Naive thymus-derived CD4-positive, alpha-beta T cell (primary cell): ENCODE data around the gene MED15. TPM values are rescaled to one million over a fixed set of nuclear protein-coding genes. Genes with fewer than 3 reads are reported as not detected.
"Not testable (repeated sequence)": the region's sequence is repeated elsewhere in the genome, so short reads cannot be mapped to it uniquely, and the experiment has no call there.

ENCODE experiments used
- ATAC-seq: fragments of 150-1000 bp; cut with Tn5 transposase; 2 replicates; pipeline ENCODE4 v1.10.0; 2021; ENCODE audit warnings: mild to moderate bottlenecking, moderate library complexity
- CTCF ChIA-PET: fragments of 350-600 bp; sonication (Branson Sonifier 250); formaldehyde crosslinking; loops from one replicate; lab custom pipeline; 2021; ENCODE audit warnings: antibody characterized with exemption; lab: Charles Lee
- POLR2A ChIA-PET: fragments of 350-600 bp; sonication (Branson Sonifier 250); formaldehyde crosslinking; loops from one replicate; lab custom pipeline; 2021; ENCODE audit warnings: antibody characterized with exemption, inconsistent platforms; lab: Charles Lee
- DNase-seq, 9 donors: peaks; one replicate each; pipeline versions ENCODE4 v3.0.0 to v3.0.0-alpha.2; 2020 to 2022; ENCODE audit warnings: mixed read lengths in 1 of 9
- H3K27ac ChIP-seq: one replicate; pipeline ENCODE4 v1.7.0; 2013; ENCODE audit warnings: mild to moderate bottlenecking, low read depth, low read length, moderate library complexity
- H3K27me3 ChIP-seq, 2 donors: one replicate each; pipeline ENCODE4 v1.7.0; 2013; ENCODE audit warnings: low read length in 2 of 2, mild to moderate bottlenecking in 2 of 2, moderate library complexity in 2 of 2; ENCODE audit not compliant: control insufficient read depth in 2 of 2, insufficient read depth in 2 of 2
- H3K36me3 ChIP-seq, 3 experiments: 1 replicate in 2 of 3; 2 replicates in 1 of 3; pipeline ENCODE4 v1.7.0; 2013; ENCODE audit warnings: low read length in 3 of 3, mild to moderate bottlenecking in 3 of 3, moderate library complexity in 1 of 3; ENCODE audit not compliant: insufficient read depth in 3 of 3, control insufficient read depth in 2 of 3
- H3K4me1 ChIP-seq, 2 donors: one replicate each; pipeline ENCODE4 v1.7.0; 2013; ENCODE audit warnings: low read length in 2 of 2, mild to moderate bottlenecking in 2 of 2, moderate library complexity in 1 of 2; ENCODE audit not compliant: control insufficient read depth in 2 of 2, insufficient read depth in 2 of 2
- H3K4me3 ChIP-seq: 2 replicates; pipeline ENCODE4 v1.7.0; 2013; ENCODE audit warnings: mild to moderate bottlenecking, low read length
- H3K9me3 ChIP-seq, 3 experiments: 1 replicate in 2 of 3; 2 replicates in 1 of 3; pipeline ENCODE4 v1.7.0; 2013; ENCODE audit warnings: low read length in 3 of 3; ENCODE audit not compliant: control insufficient read depth in 2 of 3
- H3K27ac Mint-ChIP-seq, 9 donors: one replicate each; pipeline ENCODE4 v1.8.0; 2020 to 2022; ENCODE audit warnings: mixed read lengths in 9 of 9, mild to moderate bottlenecking in 8 of 9, moderate library complexity in 5 of 9, inconsistent platforms in 2 of 9
- H3K27me3 Mint-ChIP-seq, 5 donors: one replicate each; pipeline ENCODE4 v1.8.0; 2021 to 2022; ENCODE audit warnings: mixed read lengths in 5 of 5, mild to moderate bottlenecking in 1 of 5
- H3K36me3 Mint-ChIP-seq, 5 donors: one replicate each; pipeline ENCODE4 v1.8.0; 2020 to 2022; ENCODE audit warnings: mixed read lengths in 5 of 5, mild to moderate bottlenecking in 3 of 5, inconsistent platforms in 1 of 5
- H3K4me1 Mint-ChIP-seq, 7 donors: one replicate each; pipeline ENCODE4 v1.8.0; 2020 to 2022; ENCODE audit warnings: mixed read lengths in 7 of 7, mild to moderate bottlenecking in 3 of 7, inconsistent platforms in 1 of 7
- H3K4me3 Mint-ChIP-seq, 10 donors: one replicate each; pipeline ENCODE4 v1.8.0; 2020 to 2022; ENCODE audit warnings: mild to moderate bottlenecking in 10 of 10, mixed read lengths in 10 of 10, moderate library complexity in 6 of 10, inconsistent platforms in 2 of 10
- H3K9me3 Mint-ChIP-seq, 11 donors: one replicate each; pipeline ENCODE4 v1.8.0; 2020 to 2022; ENCODE audit warnings: mixed read lengths in 11 of 11, mild to moderate bottlenecking in 4 of 11, inconsistent platforms in 1 of 11, moderate library complexity in 1 of 11
- intact Hi-C, 2 donors: fragments of 100-400 bp; cut with micrococcal nuclease; formaldehyde crosslinking; loops; one replicate each; pipeline ENCODE4 v1.15.1; 2023
- polyA plus RNA-seq, 2 donors: library from polyadenylated mRNA; unstranded; fragments of 300-500 nt; fragmentation: Illumina TruSeq; gene quantifications; one replicate each; pipeline ENCODE4 v1.2.3, GENCODE V29; 2021
- total RNA-seq, 6 experiments: library from RNA in 5 of 6; stranded (reverse) in 5 of 6; gene quantifications; 1 replicate in 5 of 6; 2 replicates in 1 of 6; pipeline ENCODE4 v1.2.3 and lab custom pipeline; 2021 to 2026

Gene MED15
- total and polyA plus RNA-seq, 7 experiments from 2014 or later = 24.3 to 235 (median 192) TPM

GRCh38 chr22:20542736-20543135, 35.3 kb downstream of the MED15 start:
- intact Hi-C loops = no loop called here
- peak overlapping the region; percentile 62 for H3K27ac ChIP-seq
- peaks cover 0 to 30% (median 11%) of the 10 kb centered on the region in 3 experiments for H3K36me3 ChIP-seq
- peaks cover 12 to 35% of the 10 kb centered on the region in 2 donors for H3K4me1 ChIP-seq
- H3K27me3 ChIP-seq = no peaks in the 10 kb centered on the region
- peaks cover 0 to 2% (median 0%) of the 10 kb centered on the region in 11 donors for H3K9me3 Mint-ChIP-seq
- H3K4me3 ChIP-seq = no peak overlapping the region
- no peaks in the 10 kb centered on the region for H3K9me3 ChIP-seq
- ATAC-seq (no peak), DNase-seq (no peak)
- H3K4me1 Mint-ChIP-seq = peaks cover 20 to 64% (median 51%) of the 10 kb centered on the region in 7 donors
- CTCF ChIA-PET = interaction anchor here (0.7 to 1.1 kb wide), 3 partner anchors 9 to 691 kb away, joined by 3 to 5 read pairs (median 3); no protein-coding TSS in a partner anchor
- H3K27ac Mint-ChIP-seq = peak overlapping the region; percentile 25 to 99 (median 97)
- H3K27me3 Mint-ChIP-seq = no peaks in the 10 kb centered on the region
- POLR2A ChIA-PET = interaction anchor here (1.0 to 25.8 kb wide), 3 partner anchors 18 to 22 kb away, joined by 3 to 738 read pairs (median 4); no protein-coding TSS in a partner anchor
- peak overlapping the region in 4 of 10 donors; percentile 2 to 36 (median 18) for H3K4me3 Mint-ChIP-seq
- peaks cover 0 to 63% (median 38%) of the 10 kb centered on the region in 5 donors for H3K36me3 Mint-ChIP-seq

GRCh38 chr22:20545318-20545634, 37.9 kb downstream of the MED15 start:
- H3K4me3 ChIP-seq, intact Hi-C loops, H3K9me3 ChIP-seq, H3K27me3 Mint-ChIP-seq, ATAC-seq, H3K9me3 Mint-ChIP-seq, H3K27me3 ChIP-seq, DNase-seq: not testable (repeated sequence)
- Mint-ChIP-seq H3K4me3 (peak overlapping the region in 2 of 10 donors; percentile 12 to 70), H3K27ac (peak overlapping the region in 8 of 9 donors; percentile 90 to 99 (median 96)), H3K36me3 (peaks cover 0 to 43% (median 31%) of the 10 kb centered on the region in 5 donors), H3K4me1 (peaks cover 39 to 80% (median 68%) of the 10 kb centered on the region in 7 donors)
- H3K4me1 ChIP-seq = peaks cover 34 to 59% of the 10 kb centered on the region in 2 donors
- peaks cover 0 to 10% (median 5%) of the 10 kb centered on the region in 3 experiments for H3K36me3 ChIP-seq
- POLR2A ChIA-PET = interaction anchor here (25.8 kb wide), 1 partner anchor 17 kb away, joined by 738 read pairs; no protein-coding TSS in a partner anchor
- CTCF ChIA-PET = interaction anchor here (0.7 kb wide), 1 partner anchor 19 kb away, joined by 3 read pairs; no protein-coding TSS in a partner anchor
- H3K27ac ChIP-seq = peak overlapping the region; percentile 62

- Histone ChIP-seq H3K4me3 (no peak overlapping the region), H3K9me3 (no peaks in the 10 kb centered on the region), H3K4me1 (peaks cover 40 to 65% of the 10 kb centered on the region in 2 donors), H3K36me3 (peaks cover 0 to 6% (median 0%) of the 10 kb centered on the region in 3 experiments), H3K27ac (peak overlapping the region; percentile 62), H3K27me3 (no peaks in the 10 kb centered on the region)
- intact Hi-C loops = no loop called here
- DNase-seq = no peak
- peaks cover 0 to 38% (median 27%) of the 10 kb centered on the region in 5 donors for H3K36me3 Mint-ChIP-seq
- peak overlapping the region; percentile 13 to 99 (median 91) for H3K27ac Mint-ChIP-seq
- H3K4me3 Mint-ChIP-seq = peak overlapping the region in 6 of 10 donors; percentile 7 to 70 (median 25)
- ChIA-PET POLR2A (interaction anchor here (0.7 to 25.8 kb wide), 3 partner anchors 17 to 82 kb away, joined by 3 to 738 read pairs (median 3); no protein-coding TSS in a partner anchor), CTCF (interaction anchor here (1.0 to 16.7 kb wide), 2 partner anchors 11 to 22 kb away, joined by 3 to 229 read pairs; no protein-coding TSS in a partner anchor)
- ATAC-seq = no peak
- H3K4me1 Mint-ChIP-seq = peaks cover 41 to 83% (median 74%) of the 10 kb centered on the region in 7 donors
- peaks cover 0 to 2% (median 0%) of the 10 kb centered on the region in 11 donors for H3K9me3 Mint-ChIP-seq
- no peaks in the 10 kb centered on the region for H3K27me3 Mint-ChIP-seq
Observed at GRCh38 chr22:20545681-20546521, 38.5 kb downstream of the MED15 start.

- peaks cover 0 to 6% (median 0%) of the 10 kb centered on the region in 3 experiments for H3K36me3 ChIP-seq
- Mint-ChIP-seq H3K4me1 (peaks cover 44 to 89% (median 80%) of the 10 kb centered on the region in 7 donors), H3K4me3 (peak overlapping the region in 7 of 10 donors; percentile 7 to 70 (median 34)), H3K27me3 (no peaks in the 10 kb centered on the region), H3K9me3 (peaks cover 0 to 2% (median 0%) of the 10 kb centered on the region in 11 donors), H3K27ac (peak overlapping the region; percentile 18 to 99 (median 91)), H3K36me3 (peaks cover 0 to 38% (median 27%) of the 10 kb centered on the region in 5 donors)
- no peaks in the 10 kb centered on the region for H3K9me3 ChIP-seq
- CTCF ChIA-PET = interaction anchor here (1.0 to 16.7 kb wide), 2 partner anchors 11 to 21 kb away, joined by 3 to 229 read pairs; no protein-coding TSS in a partner anchor
- POLR2A ChIA-PET = interaction anchor here (0.7 to 25.8 kb wide), 4 partner anchors 16 to 83 kb away, joined by 3 to 738 read pairs (median 3); no protein-coding TSS in a partner anchor
- no peak for ATAC-seq
- no peak overlapping the region for H3K4me3 ChIP-seq
- peak overlapping the region; percentile 62 for H3K27ac ChIP-seq
- intact Hi-C loops = no loop called here
- H3K4me1 ChIP-seq = peaks cover 47 to 71% of the 10 kb centered on the region in 2 donors
- no peaks in the 10 kb centered on the region for H3K27me3 ChIP-seq
- DNase-seq = no peak
Observed at GRCh38 chr22:20546541-20546950, 39.1 kb downstream of the MED15 start.

- intact Hi-C loops = no loop called here
- H3K9me3 Mint-ChIP-seq = peaks cover 0 to 2% (median 0%) of the 10 kb centered on the region in 11 donors
- peaks cover 0 to 10% (median 0%) of the 10 kb centered on the region in 3 experiments for H3K36me3 ChIP-seq
- no peak overlapping the region for H3K27ac ChIP-seq
- no peaks in the 10 kb centered on the region for H3K27me3 ChIP-seq
- ChIA-PET CTCF (interaction anchor here (1.0 to 16.7 kb wide), 4 partner anchors 10 to 83 kb away, joined by 3 to 229 read pairs (median 4); no protein-coding TSS in a partner anchor), POLR2A (interaction anchor here (0.9 to 25.8 kb wide), 4 partner anchors 16 to 49 kb away, joined by 3 to 738 read pairs (median 34); partner anchors contain the start of gene MED15)
- peaks cover 52 to 76% of the 10 kb centered on the region in 2 donors for H3K4me1 ChIP-seq
- ATAC-seq (no peak), DNase-seq (no peak)
- H3K27ac Mint-ChIP-seq = peak overlapping the region in 6 of 9 donors; percentile 52 to 94 (median 78)
- peaks cover 47 to 91% (median 82%) of the 10 kb centered on the region in 7 donors for H3K4me1 Mint-ChIP-seq
- H3K4me3 ChIP-seq = no peak overlapping the region
- H3K36me3 Mint-ChIP-seq = peaks cover under 1 to 39% (median 27%) of the 10 kb centered on the region in 5 donors
- no peaks in the 10 kb centered on the region for H3K9me3 ChIP-seq
- no peaks in the 10 kb centered on the region for H3K27me3 Mint-ChIP-seq
- peak overlapping the region in 1 of 10 donors; percentile 17 for H3K4me3 Mint-ChIP-seq
Observed at GRCh38 chr22:20547029-20547428, 39.6 kb downstream of the MED15 start.
